SH-SY5Y (cell line): ENCODE results near the gene NDUFS5.

ENCODE experiments used
- GATA2 ChIP-seq: IDR thresholded peaks from 2 replicates; pipeline ENCODE4 v1.6.1; 2011; ENCODE audit warnings: mild to moderate bottlenecking, low read depth, low read length
- GATA3 ChIP-seq: IDR thresholded peaks from 2 replicates; pipeline ENCODE4 v1.6.1; 2011; ENCODE audit warnings: low read depth, mild to moderate bottlenecking, low read length, moderate library complexity

The NDUFS5 gene

GRCh38 chr1:39026051-39026865, at the start of gene NDUFS5:
Gene NDUFS5 (plus strand): TSS chr1:39026350. CDS start chr1:39028725, 2,375 bp downstream.
- no peak for TF ChIP-seq GATA2
- TF ChIP-seq GATA3 = no peak

GRCh38 chr1:38989979-38990378, 36.2 kb upstream of the NDUFS5 start:
- TF ChIP-seq GATA2 (no peak), GATA3 (no peak)

GRCh38 chr1:38990386-38990737, 35.8 kb upstream of the NDUFS5 start:
- TF ChIP-seq GATA3 = no peak
- no peak for TF ChIP-seq GATA2

GRCh38 chr1:38990738-38991637, 35.2 kb upstream of the NDUFS5 start, which contains the start of gene AKIRIN1:
Gene AKIRIN1 (plus strand): TSS chr1:38991276. CDS start chr1:38991381, 105 bp downstream.
- TF ChIP-seq GATA3 = no peak
- TF ChIP-seq GATA2 = no peak

GRCh38 chr1:38991638-38992411, 34.3 kb upstream of the NDUFS5 start:
- no peak for TF ChIP-seq GATA3
- TF ChIP-seq GATA2 = no peak

- TF ChIP-seq GATA3 (no peak), GATA2 (no peak)
Observed at GRCh38 chr1:38992412-38993111, 33.6 kb upstream of the NDUFS5 start.

GRCh38 chr1:38994196-38994595, 32.0 kb upstream of the NDUFS5 start:
- no peak for TF ChIP-seq GATA3
- TF ChIP-seq GATA2 = no peak

GRCh38 chr1:38997034-38997900, 28.9 kb upstream of the NDUFS5 start:
- no peak for TF ChIP-seq GATA2
- no peak for TF ChIP-seq GATA3

GRCh38 chr1:38997901-38998190, 28.3 kb upstream of the NDUFS5 start:
- no peak for TF ChIP-seq GATA3
- no peak for TF ChIP-seq GATA2

- TF ChIP-seq GATA2 (no peak), GATA3 (no peak)
Observed at GRCh38 chr1:39001516-39002421, 24.4 kb upstream of the NDUFS5 start.

- TF ChIP-seq GATA2 (no peak), GATA3 (no peak)
Observed at GRCh38 chr1:39003281-39003680, 22.9 kb upstream of the NDUFS5 start.

- TF ChIP-seq GATA3 (no peak), GATA2 (no peak)
Observed at GRCh38 chr1:39003794-39004193, 22.4 kb upstream of the NDUFS5 start.
